Tibial nerve (tissue), 4 donors: ENCODE data around the gene CARD9. TPM values are rescaled to one million over a fixed set of nuclear protein-coding genes. Genes with fewer than 3 reads are reported as not detected.

Source experiments
- DNase-seq, 2 donors: peaks; one replicate each; pipeline ENCODE4 v3.0.0-alpha.2; 2019; ENCODE audit warnings: low spot score in 2 of 2
- H3K27ac ChIP-seq, 4 donors: fragments of 200-600 bp; sonication (generic) in 3 of 4; one replicate each; pipeline ENCODE4 v1.5.1; 2017 to 2019; ENCODE audit warnings: mild to moderate bottlenecking in 1 of 4
- H3K27me3 ChIP-seq, 2 donors: fragments of 200-600 bp; sonication (generic) in 1 of 2; one replicate each; pipeline versions ENCODE4 v1.5.1 to v1.6.0; 2017 to 2019
- H3K36me3 ChIP-seq, 3 donors: fragments of 200-600 bp; sonication (generic); one replicate each; pipeline ENCODE4 v1.5.1; 2018 to 2019
- H3K4me1 ChIP-seq, 4 donors: fragments of 200-600 bp; sonication (generic) in 3 of 4; one replicate each; pipeline ENCODE4 v1.5.1; 2017 to 2019
- H3K4me3 ChIP-seq, 4 donors: fragments of 200-600 bp; sonication (generic) in 3 of 4; one replicate each; pipeline ENCODE4 v1.5.1; 2017 to 2019; ENCODE audit warnings: mild to moderate bottlenecking in 1 of 4, moderate library complexity in 1 of 4
- H3K9me3 ChIP-seq, 4 donors: fragments of 200-600 bp; sonication (generic) in 3 of 4; one replicate each; pipeline ENCODE4 v1.5.1; 2017 to 2019
- CTCF ChIP-seq, 5 experiments: fragments of 200-600 bp in 3 of 5; fragments of 450-650 bp in 2 of 5; sonication (generic) in 3 of 5; IDR thresholded peaks; one replicate each; pipeline ENCODE4 v1.5.1; 2016 to 2019; ENCODE audit warnings: antibody characterized with exemption in 5 of 5, mild to moderate bottlenecking in 3 of 5, moderate library complexity in 2 of 5
- EP300 ChIP-seq, 2 donors: sonication (generic); formaldehyde crosslinking; IDR thresholded peaks; one replicate each; pipeline ENCODE4 v1.6.1; 2017; ENCODE audit warnings: antibody characterized with exemption in 2 of 2, mild to moderate bottlenecking in 1 of 2
- POLR2A ChIP-seq, 2 donors: fragments of 450-650 bp; IDR thresholded peaks; one replicate each; pipeline ENCODE4 v1.6.1; 2017; ENCODE audit warnings: antibody characterized with exemption in 2 of 2, mild to moderate bottlenecking in 2 of 2, moderate library complexity in 2 of 2
- WGBS, 2 donors: methylation state at CpG; one replicate each; pipeline ENCODE4 v1.1.5; 2018; 5-methylcytosine and 5-hydroxymethylcytosine counted together
- total RNA-seq, 4 donors: library from RNA; depleted of rRNA; stranded (reverse); fragments of >200 nt; gene quantifications; one replicate each; pipeline ENCODE4 v1.1.0, GENCODE V29; 2016

The CARD9 gene
- total RNA-seq, 4 donors from 2014 or later = 3.1 to 19.8 (median 3.1) TPM

DNA sequence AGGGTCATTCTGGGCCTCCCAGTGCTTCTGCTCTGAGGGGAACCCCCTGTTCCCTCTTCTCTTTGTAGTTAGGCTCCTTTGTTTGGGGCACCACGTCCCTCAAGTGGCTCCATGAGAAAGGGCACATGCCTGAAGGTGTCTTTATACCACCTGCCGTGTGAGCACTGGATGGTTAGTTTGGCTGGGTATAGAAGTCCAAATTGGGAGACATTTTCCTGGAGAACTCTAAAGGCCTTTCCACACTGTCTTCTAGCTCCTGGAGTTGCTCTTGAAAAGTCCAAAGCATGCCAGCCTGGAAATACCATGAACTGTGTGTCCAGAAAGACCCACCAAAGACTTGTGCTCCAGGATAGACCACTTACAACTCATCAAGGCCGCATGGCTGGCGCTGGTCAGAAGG lies 58.5 kb downstream of the CARD9 start:
- TF ChIP-seq EP300 (IDR thresholded peaks at IDR 0.05) = no peak
- no peak for TF ChIP-seq CTCF (IDR thresholded peaks at IDR 0.05)
- TF ChIP-seq POLR2A (IDR thresholded peaks at IDR 0.05) = no peak
- H3K36me3 ChIP-seq = no peaks in the 10 kb centered on the region
- no peak for DNase-seq
- H3K27ac ChIP-seq = no peak overlapping the region
- H3K27me3 ChIP-seq = peaks cover 0 to 19% of the 10 kb centered on the region in 2 donors
- peaks cover 0 to 10% (median 0%) of the 10 kb centered on the region in 4 donors for H3K9me3 ChIP-seq
- no peaks in the 10 kb centered on the region for H3K4me1 ChIP-seq
- no peak overlapping the region for H3K4me3 ChIP-seq
- WGBS, 2 donors = 82 to 85% methylated on average over 4 of the region's 4 CpGs

DNA sequence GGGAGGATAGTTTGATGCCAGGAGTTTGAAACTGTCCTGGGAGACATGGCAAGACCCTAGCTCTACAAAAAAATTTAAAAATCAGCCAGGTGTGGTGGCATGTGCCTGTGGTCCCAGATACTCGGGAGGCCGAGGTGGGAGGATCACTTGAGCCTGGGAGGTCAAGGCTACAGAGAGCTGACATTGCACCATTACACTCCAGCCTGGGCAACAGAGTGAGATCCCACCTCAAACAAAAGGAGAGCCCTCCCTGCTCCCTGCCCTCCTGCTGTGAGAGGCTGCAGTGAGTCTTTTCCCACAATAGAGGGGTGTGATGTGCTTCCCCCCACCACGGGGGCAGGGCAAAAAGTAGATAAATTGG lies 59.4 kb downstream of the CARD9 start:
- Histone ChIP-seq H3K9me3 (peaks cover 0 to 10% (median 0%) of the 10 kb centered on the region in 4 donors), H3K36me3 (no peaks in the 10 kb centered on the region)
- 90 to 98% methylated on average over 3 of the region's 3 CpGs for WGBS, 2 donors

More for the DNA sequence above, 59.4 kb downstream of the CARD9 start:
- Histone ChIP-seq H3K27ac (no peak overlapping the region), H3K4me1 (no peaks in the 10 kb centered on the region), H3K4me3 (no peak overlapping the region), H3K27me3 (peaks cover 0 to 28% of the 10 kb centered on the region in 2 donors)
- DNase-seq = no peak
- TF ChIP-seq CTCF (IDR thresholded peaks at IDR 0.05) = no peak
- no peak for TF ChIP-seq POLR2A (IDR thresholded peaks at IDR 0.05)
- no peak for TF ChIP-seq EP300 (IDR thresholded peaks at IDR 0.05)

Other genes starting within 250 kb of the CARD9 start
- gene LHX3, start 168.5 kb downstream of the CARD9 start, total RNA-seq = not detected
- gene QSOX2, start 127.9 kb downstream of the CARD9 start, total RNA-seq = 10 to 100 TPM; 10.2 to 16.8 (median 11.8) TPM
- under 1 TPM in 1 of 4 donors, not detected in 3; 0.20 TPM for gene CCDC187, start 69.6 kb downstream of the CARD9 start, total RNA-seq
- 10 to 100 TPM; 28.8 to 95.1 (median 38.1) TPM for gene GPSM1, start 46.1 kb downstream of the CARD9 start, total RNA-seq
- 10 to 100 TPM; 49.4 to 79.5 (median 70.8) TPM for gene DNLZ, start 9.9 kb downstream of the CARD9 start, total RNA-seq
- 10 to 100 TPM in 1 of 4 donors, 1 to 10 TPM in 3; 7.0 to 21.0 (median 9.5) TPM for gene SNAPC4, start 26.5 kb upstream of the CARD9 start, total RNA-seq
- gene ENTR1, start 36.9 kb upstream of the CARD9 start, total RNA-seq = 100 to 1,000 TPM in 1 of 4 donors, 10 to 100 TPM in 3; 52.6 to 101 (median 70.9) TPM
- gene PMPCA, start 37.0 kb upstream of the CARD9 start, total RNA-seq = 10 to 100 TPM; 35.6 to 42.0 (median 39.3) TPM
- gene INPP5E, start 66.2 kb upstream of the CARD9 start, total RNA-seq = 10 to 100 TPM; 15.1 to 23.1 (median 18.6) TPM
- gene SEC16A, start 109.4 kb upstream of the CARD9 start, total RNA-seq = 10 to 100 TPM; 45.8 to 67.5 (median 47.9) TPM
- gene NOTCH1, start 172.4 kb upstream of the CARD9 start, total RNA-seq = 10 to 100 TPM; 29.3 to 65.4 (median 41.5) TPM